PC-3 (cell line): ENCODE results near the gene PFKFB2. TPM values are rescaled to one million over a fixed set of nuclear protein-coding genes. Genes with fewer than 3 reads are reported as not detected.
A peak's percentile ranks its signal among the peaks of the same experiment; 100 is the strongest.

Source experiments
- ATAC-seq: fragments of 200-7000 bp; cut with Tn5 transposase; 2 replicates; pipeline ENCODE4 v1.9.1; 2020; ENCODE audit warnings: mild to moderate bottlenecking, moderate library complexity
- BruUV-seq: library from RNA; stranded (reverse); fragments of 400-500 nt; replicated peaks from 2 replicates; lab custom pipeline; 2021; lab: Mats Ljungman, UMichigan
- CTCF ChIA-PET: fragments of 300-600 bp; sonication (Branson Sonifier 250); formaldehyde crosslinking; loops from one replicate; lab custom pipeline; 2022; ENCODE audit warnings: antibody characterized with exemption; lab: Charles Lee
- POLR2A ChIA-PET: fragments of 300-600 bp; sonication (Branson Sonifier 250); formaldehyde crosslinking; loops from one replicate; lab custom pipeline; 2022; ENCODE audit warnings: antibody characterized with exemption; ENCODE audit not compliant: unreplicated experiment; lab: Charles Lee
- DNase-seq: peaks from one replicate; pipeline ENCODE4 v3.0.0-alpha.2; 2015
- H2AFZ ChIP-seq: fragments of 300-600 bp; sonication (generic); 2 replicates; pipeline ENCODE4 v1.6.0; 2016; ENCODE audit warnings: antibody characterized with exemption, low read length
- H3F3A ChIP-seq: fragments of 300-600 bp; sonication (generic); one replicate; pipeline ENCODE4 v1.6.0; 2017; ENCODE audit warnings: antibody characterized with exemption, low read length, control low read depth, mild to moderate bottlenecking; ENCODE audit not compliant: unreplicated experiment
- H3K27ac ChIP-seq: fragments of 300-600 bp; sonication (generic); 2 replicates; pipeline ENCODE4 v1.5.1; 2016; ENCODE audit warnings: mild to moderate bottlenecking, low read length
- H3K27me3 ChIP-seq: fragments of 300-600 bp; sonication (generic); 2 replicates; pipeline ENCODE4 v1.6.1; 2016; ENCODE audit warnings: low read length, mixed read lengths
- H3K36me3 ChIP-seq: fragments of 300-600 bp; sonication (generic); 2 replicates; pipeline ENCODE4 v1.6.1; 2016; ENCODE audit warnings: low read depth, mixed run types, low read length, mixed read lengths
- H3K4me1 ChIP-seq: fragments of 300-600 bp; sonication (generic); 2 replicates; pipeline ENCODE4 v1.5.1; 2016; ENCODE audit warnings: low read length; ENCODE audit not compliant: insufficient read depth
- H3K4me2 ChIP-seq: fragments of 300-600 bp; sonication (generic); 2 replicates; pipeline ENCODE4 v1.6.0; 2016; ENCODE audit warnings: low read length
- H3K4me3 ChIP-seq: fragments of 300-600 bp; sonication (generic); 2 replicates; pipeline ENCODE4 v1.5.1; 2016; ENCODE audit warnings: mild to moderate bottlenecking, low read length, mixed read lengths
- H3K79me2 ChIP-seq: fragments of 300-600 bp; sonication (generic); 2 replicates; pipeline ENCODE4 v1.6.1; 2017; ENCODE audit warnings: low read length, mixed read lengths
- H3K9ac ChIP-seq: fragments of 300-600 bp; sonication (generic); 2 replicates; pipeline ENCODE4 v1.6.0; 2016; ENCODE audit warnings: mild to moderate bottlenecking, low read length
- H3K9me2 ChIP-seq: fragments of 300-600 bp; sonication (generic); replicated peaks from 2 replicates; pipeline ENCODE4 v1.6.1; 2016; ENCODE audit warnings: mixed run types, low read length, mixed read lengths
- H3K9me3 ChIP-seq: fragments of 300-600 bp; sonication (generic); 2 replicates; pipeline ENCODE4 v1.6.1; 2016; ENCODE audit warnings: low read length, mixed read lengths
- H4K20me1 ChIP-seq: fragments of 300-600 bp; sonication (generic); 2 replicates; pipeline ENCODE4 v1.6.1; 2016; ENCODE audit warnings: low read length, mixed read lengths
- CTCF ChIP-seq: fragments of 300-600 bp; sonication (generic); conservative IDR thresholded peaks from 2 replicates; pipeline ENCODE4 v1.5.1; 2017; ENCODE audit warnings: antibody characterized with exemption, low read depth, mild to moderate bottlenecking, low read length
- EZH2 ChIP-seq: fragments of 300-600 bp; sonication (generic); IDR thresholded peaks from one replicate; pipeline ENCODE4 v1.6.1; 2017; ENCODE audit warnings: antibody characterized with exemption, mild to moderate bottlenecking, low read length; ENCODE audit not compliant: unreplicated experiment
- EZH2phosphoT487 ChIP-seq: fragments of 300-600 bp; sonication (generic); IDR thresholded peaks from 2 replicates; pipeline ENCODE4 v1.6.1; 2018; ENCODE audit warnings: mild to moderate bottlenecking, antibody characterized with exemption, low read length, borderline replicate concordance
- intact Hi-C: fragments of 100-400 bp; cut with micrococcal nuclease; formaldehyde crosslinking; loops from 2 replicates; pipeline ENCODE4 v1.9.0; 2023
- total RNA-seq: library from RNA; depleted of rRNA; stranded (reverse); fragments of >200 nt; gene quantifications from 2 replicates; pipeline ENCODE4 v1.2.3, GENCODE V29; 2014

PFKFB2 gene
- total RNA-seq, 1 experiment from 2014 or later = 48.6 TPM

- TF ChIP-seq EZH2phosphoT487 (no peak), EZH2 (no peak), CTCF (no peak)
- no TSS peak for BruUV-seq
- ATAC-seq (no peak), DNase-seq (no peak)
- no peaks in the 10 kb centered on the region for H3K27me3 ChIP-seq
- ChIA-PET CTCF (no interaction called here), POLR2A (no interaction called here)
- no peak overlapping the region for H3K9ac ChIP-seq
- H3K27ac ChIP-seq = no peak overlapping the region
- H3K9me3 ChIP-seq = no peaks in the 10 kb centered on the region
- no peak overlapping the region for H3K4me2 ChIP-seq
- no peak overlapping the region for H2AFZ ChIP-seq
- H3K36me3 ChIP-seq = peaks cover 20% of the 10 kb centered on the region; the same call in 1 of the 2 replicates
- H3F3A ChIP-seq = peaks cover 6% of the 10 kb centered on the region
- intact Hi-C loops = loop anchor here (2.0 to 5.0 kb wide), 3 partner anchors 58 to 351 kb away; partner anchors contain the start of gene IL20
- H3K4me1 ChIP-seq = peaks cover 31% of the 10 kb centered on the region
- no peaks in the 10 kb centered on the region for H3K9me2 ChIP-seq
- no peaks in the 10 kb centered on the region for H3K79me2 ChIP-seq
- H4K20me1 ChIP-seq = no peaks in the 10 kb centered on the region
- no peak overlapping the region for H3K4me3 ChIP-seq
These were observed 25.6 kb downstream of the PFKFB2 start for GRCh38 chr1:207078578-207079132.

GRCh38 chr1:207079706-207080241 is 26.7 kb downstream of the PFKFB2 start:
- peak; percentile 50 for DNase-seq
- intact Hi-C loops = loop anchor here (2.0 to 5.0 kb wide), 3 partner anchors 59 to 352 kb away; partner anchors contain the start of gene IL20
- no peaks in the 10 kb centered on the region for H3K27me3 ChIP-seq
- H3K4me3 ChIP-seq = no peak overlapping the region
- H2AFZ ChIP-seq = no peak overlapping the region
- H4K20me1 ChIP-seq = no peaks in the 10 kb centered on the region
- BruUV-seq = no TSS peak
- H3K79me2 ChIP-seq = no peaks in the 10 kb centered on the region
- peak; percentile 35 for ATAC-seq
- no peaks in the 10 kb centered on the region for H3K9me2 ChIP-seq
- CTCF ChIA-PET = no interaction called here
- H3K4me1 ChIP-seq = peaks cover 21% of the 10 kb centered on the region
- peak overlapping the region; percentile 4; the same call in 1 of the 2 replicates for H3K27ac ChIP-seq
- H3F3A ChIP-seq = peaks cover under 1% of the 10 kb centered on the region
- POLR2A ChIA-PET = interaction anchor here (0.6 to 0.9 kb wide), 2 partner anchors 74 to 126 kb away, joined by 4 to 7 read pairs; no protein-coding TSS in a partner anchor
- H3K9ac ChIP-seq = no peak overlapping the region
- no peak overlapping the region for H3K4me2 ChIP-seq
- TF ChIP-seq EZH2phosphoT487 (no peak), CTCF (no peak), EZH2 (no peak)
- H3K36me3 ChIP-seq = peaks cover 16% of the 10 kb centered on the region; the same call in 1 of the 2 replicates
- no peaks in the 10 kb centered on the region for H3K9me3 ChIP-seq

- H3K4me2 ChIP-seq = no peak overlapping the region
These were observed 28.0 kb downstream of the PFKFB2 start for GRCh38 chr1:207081088-207081487.

More at GRCh38 chr1:207081088-207081487, 28.0 kb downstream of the PFKFB2 start:
- BruUV-seq = no TSS peak
- intact Hi-C loops = no loop called here
- POLR2A ChIA-PET = no interaction called here
- Histone ChIP-seq H3K9me3 (no peaks in the 10 kb centered on the region), H2AFZ (no peak overlapping the region), H3K27me3 (no peaks in the 10 kb centered on the region), H3K79me2 (no peaks in the 10 kb centered on the region), H3K36me3 (peaks cover 7% of the 10 kb centered on the region; the same call in 1 of the 2 replicates), H3K9me2 (no peaks in the 10 kb centered on the region), H3K27ac (no peak overlapping the region), H3K9ac (no peak overlapping the region), H3F3A (no peaks in the 10 kb centered on the region), H3K4me3 (no peak overlapping the region), H4K20me1 (no peaks in the 10 kb centered on the region), H3K4me1 (peaks cover 21% of the 10 kb centered on the region)
- no peak for ATAC-seq
- peak; percentile 37 for DNase-seq
- CTCF ChIA-PET = no interaction called here
- TF ChIP-seq CTCF = no peak
- TF ChIP-seq EZH2phosphoT487 = no peak
- TF ChIP-seq EZH2 = no peak
